Esophagus muscularis mucosa (tissue), 4 donors: Measurements from ENCODE around the gene SETD7. TPM values are rescaled to one million over a fixed set of nuclear protein-coding genes. Genes with fewer than 3 reads are reported as not detected.

Source experiments
- DNase-seq: peaks from one replicate; pipeline ENCODE4 v3.0.0-alpha.2; 2017; ENCODE audit errors: extremely low spot score
- H3K27ac ChIP-seq, 4 donors: fragments of 200-600 bp; sonication (generic); replicated peaks in 1 of 4; 1 replicate in 3 of 4; 2 replicates in 1 of 4; pipeline ENCODE4 v1.5.1; 2016 to 2019; ENCODE audit warnings: mild to moderate bottlenecking in 1 of 4
- H3K27me3 ChIP-seq, 4 donors: fragments of 200-600 bp; sonication (generic); one replicate each; pipeline versions ENCODE4 v1.5.1 to v1.6.0; 2016 to 2019
- H3K36me3 ChIP-seq, 4 donors: fragments of 200-600 bp; sonication (generic); one replicate each; pipeline ENCODE4 v1.5.1; 2016 to 2019
- H3K4me1 ChIP-seq, 4 donors: fragments of 200-600 bp; sonication (generic); one replicate each; pipeline ENCODE4 v1.5.1; 2016 to 2019
- H3K4me3 ChIP-seq, 4 donors: fragments of 200-600 bp; sonication (generic); 1 replicate in 2 of 4; 2 replicates in 2 of 4; pipeline ENCODE4 v1.5.1; 2016 to 2019; ENCODE audit warnings: mild to moderate bottlenecking in 4 of 4, moderate library complexity in 1 of 4
- H3K9me3 ChIP-seq, 4 donors: fragments of 200-600 bp; sonication (generic); 1 replicate in 3 of 4; 2 replicates in 1 of 4; pipeline ENCODE4 v1.5.1; 2016 to 2019
- EP300 ChIP-seq: sonication (generic); formaldehyde crosslinking; IDR thresholded peaks from one replicate; pipeline ENCODE4 v1.6.1; 2017; ENCODE audit warnings: antibody characterized with exemption
- POLR2A ChIP-seq: fragments of 450-650 bp; IDR thresholded peaks from one replicate; pipeline ENCODE4 v1.6.1; 2017; ENCODE audit warnings: antibody characterized with exemption, moderate library complexity, mild to moderate bottlenecking, low read depth
- POLR2AphosphoS5 ChIP-seq, 2 donors: sonication (generic); formaldehyde crosslinking; IDR thresholded peaks; one replicate each; pipeline ENCODE4 v1.6.1; 2017; ENCODE audit warnings: antibody characterized with exemption in 2 of 2
- WGBS: methylation state at CpG from one replicate; pipeline ENCODE4 v1.1.5; 2018; 5-methylcytosine and 5-hydroxymethylcytosine counted together
- intact Hi-C: fragments of 100-400 bp; cut with DNase I; formaldehyde crosslinking; loops from one replicate; pipeline ENCODE4 v1.15.1; 2023
- total RNA-seq, 4 donors: library from RNA; depleted of rRNA; stranded (reverse); fragments of >200 nt; gene quantifications; one replicate each; pipeline versions ENCODE4 v1.1.0 to v1.2.1, GENCODE V29; 2016
- TF ChIP-seq, protein P1 (sequence below), 3 experiments: fragments of 200-600 bp in 2 of 3; fragments of 450-650 bp in 1 of 3; sonication (generic) in 2 of 3; IDR thresholded peaks; one replicate each; pipeline ENCODE4 v1.5.1; 2017 to 2019; ENCODE audit warnings: antibody characterized with exemption in 3 of 3, mild to moderate bottlenecking in 2 of 3, moderate library complexity in 1 of 3

The SETD7 gene
- total RNA-seq, 4 donors from 2014 or later = 54.4 to 96.0 (median 63.9) TPM

DNA sequence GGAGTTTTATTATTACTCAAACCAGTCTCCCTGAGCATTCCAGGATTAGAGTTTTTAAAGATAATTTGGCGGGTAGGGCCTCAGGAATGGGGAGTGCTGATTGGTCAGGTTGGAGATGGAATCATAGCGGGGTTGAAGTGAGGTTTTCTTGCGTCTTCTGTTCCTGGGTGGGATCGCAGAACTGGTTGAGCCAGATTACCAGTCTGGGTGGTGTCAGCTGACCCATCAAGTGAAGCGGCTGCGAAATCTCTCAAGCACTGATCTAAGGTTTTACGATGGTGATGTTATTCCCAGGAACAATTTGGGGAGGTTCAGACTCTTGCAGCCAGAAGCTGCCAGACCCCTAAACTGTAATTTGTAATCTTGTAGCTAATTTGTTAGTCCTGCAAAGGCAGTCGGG lies 25.1 kb upstream of the SETD7 start:
- DNase-seq = no peak

DNA sequence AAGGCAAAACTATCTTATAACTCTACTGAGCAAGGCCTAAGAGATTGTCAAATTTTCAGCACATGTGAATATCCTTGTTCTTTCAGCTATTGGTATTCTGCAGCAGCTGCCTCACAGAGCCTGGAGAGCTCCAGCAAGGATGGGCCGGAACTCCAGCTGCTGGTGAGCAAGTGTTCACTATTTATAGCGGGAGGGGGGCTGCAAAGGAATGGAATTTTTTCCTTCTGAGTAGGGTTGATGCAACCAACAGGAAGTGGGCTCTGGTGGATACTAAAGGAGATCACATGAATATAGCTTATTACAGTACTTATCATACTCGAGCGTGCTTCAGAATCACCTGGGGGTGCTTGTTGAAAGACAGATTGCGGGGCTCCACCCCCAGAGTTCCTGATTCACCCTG lies 20.2 kb upstream of the SETD7 start:
- Histone ChIP-seq H3K36me3 (no peaks in the 10 kb centered on the region), H3K4me3 (no peak overlapping the region), H3K27ac (no peak overlapping the region), H3K9me3 (no peaks in the 10 kb centered on the region), H3K27me3 (no peaks in the 10 kb centered on the region), H3K4me1 (no peaks in the 10 kb centered on the region)
- intact Hi-C loops = no loop called here
- TF ChIP-seq EP300 = no peak
- TF ChIP-seq POLR2AphosphoS5 (IDR thresholded peaks at IDR 0.05) = no peak
- TF ChIP-seq, protein P1, sequence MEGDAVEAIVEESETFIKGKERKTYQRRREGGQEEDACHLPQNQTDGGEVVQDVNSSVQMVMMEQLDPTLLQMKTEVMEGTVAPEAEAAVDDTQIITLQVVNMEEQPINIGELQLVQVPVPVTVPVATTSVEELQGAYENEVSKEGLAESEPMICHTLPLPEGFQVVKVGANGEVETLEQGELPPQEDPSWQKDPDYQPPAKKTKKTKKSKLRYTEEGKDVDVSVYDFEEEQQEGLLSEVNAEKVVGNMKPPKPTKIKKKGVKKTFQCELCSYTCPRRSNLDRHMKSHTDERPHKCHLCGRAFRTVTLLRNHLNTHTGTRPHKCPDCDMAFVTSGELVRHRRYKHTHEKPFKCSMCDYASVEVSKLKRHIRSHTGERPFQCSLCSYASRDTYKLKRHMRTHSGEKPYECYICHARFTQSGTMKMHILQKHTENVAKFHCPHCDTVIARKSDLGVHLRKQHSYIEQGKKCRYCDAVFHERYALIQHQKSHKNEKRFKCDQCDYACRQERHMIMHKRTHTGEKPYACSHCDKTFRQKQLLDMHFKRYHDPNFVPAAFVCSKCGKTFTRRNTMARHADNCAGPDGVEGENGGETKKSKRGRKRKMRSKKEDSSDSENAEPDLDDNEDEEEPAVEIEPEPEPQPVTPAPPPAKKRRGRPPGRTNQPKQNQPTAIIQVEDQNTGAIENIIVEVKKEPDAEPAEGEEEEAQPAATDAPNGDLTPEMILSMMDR (IDR thresholded peaks at IDR 0.05) = no peak
- TF ChIP-seq POLR2A = no peak
- no peak for DNase-seq
- 84% methylated on average over 5 of the region's 5 CpGs for WGBS

More for the DNA sequence above, 25.1 kb upstream of the SETD7 start:
- no peaks in the 10 kb centered on the region for H3K36me3 ChIP-seq
- intact Hi-C loops = no loop called here
- H3K27me3 ChIP-seq = no peaks in the 10 kb centered on the region
- TF ChIP-seq POLR2AphosphoS5 (IDR thresholded peaks at IDR 0.05) (no peak), POLR2A (no peak), EP300 (no peak)
- TF ChIP-seq, protein P1 (IDR thresholded peaks at IDR 0.05) = no peak
- H3K27ac ChIP-seq = no peak overlapping the region
- H3K9me3 ChIP-seq = no peaks in the 10 kb centered on the region
- WGBS = 89% methylated on average over 8 of the region's 8 CpGs
- no peak overlapping the region for H3K4me3 ChIP-seq
- H3K4me1 ChIP-seq = no peaks in the 10 kb centered on the region

DNA sequence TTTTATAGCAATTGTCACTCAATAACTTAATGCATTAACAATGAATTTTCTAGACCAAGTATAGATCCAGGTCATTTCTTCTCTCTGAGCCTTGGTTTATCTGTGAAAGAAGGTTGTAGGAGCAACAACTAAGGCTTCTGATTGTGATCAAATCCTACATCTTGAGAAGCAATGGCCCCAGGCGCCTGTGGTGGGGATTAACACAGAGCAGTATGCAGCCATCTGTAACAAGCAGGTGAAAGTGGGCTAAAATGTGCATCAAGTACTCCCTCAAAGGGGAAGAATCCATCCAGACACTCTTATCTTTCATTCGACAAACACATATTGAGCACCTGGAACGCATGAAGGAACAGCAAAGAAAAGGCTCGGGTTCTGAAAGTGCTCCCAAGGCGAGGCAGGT lies 19.1 kb upstream of the SETD7 start:
- TF ChIP-seq, protein P1 (IDR thresholded peaks at IDR 0.05) = no peak
- no peak for TF ChIP-seq EP300
- TF ChIP-seq POLR2AphosphoS5 (IDR thresholded peaks at IDR 0.05) = no peak
- TF ChIP-seq POLR2A = no peak
- intact Hi-C loops = no loop called here
- 89% methylated on average over 5 of the region's 5 CpGs for WGBS
- no peaks in the 10 kb centered on the region for H3K4me1 ChIP-seq
- H3K27ac ChIP-seq = no peak overlapping the region
- no peaks in the 10 kb centered on the region for H3K36me3 ChIP-seq
- no peak overlapping the region for H3K4me3 ChIP-seq
- no peak for DNase-seq
- H3K27me3 ChIP-seq = no peaks in the 10 kb centered on the region
- no peaks in the 10 kb centered on the region for H3K9me3 ChIP-seq

DNA sequence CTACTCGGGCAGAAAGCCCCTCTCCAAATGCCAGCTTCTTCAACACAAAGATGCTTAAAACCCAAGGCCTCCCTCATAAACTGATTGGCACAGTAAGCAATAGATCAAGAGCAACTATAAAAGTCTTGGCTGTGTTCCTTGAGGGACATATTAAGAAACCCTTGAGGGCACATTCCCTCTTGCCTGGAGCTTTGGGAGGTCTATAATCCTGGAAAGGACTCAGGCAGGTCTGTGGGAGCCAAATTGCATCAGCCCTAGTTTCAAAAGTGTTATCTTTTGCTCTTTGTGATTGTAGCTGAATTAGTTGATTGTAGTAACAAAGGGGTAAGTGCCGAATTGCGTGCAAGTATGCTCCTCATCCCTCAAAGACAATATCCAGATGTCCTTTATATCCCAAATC lies 18.6 kb upstream of the SETD7 start:
- Histone ChIP-seq H3K9me3 (no peaks in the 10 kb centered on the region), H3K27ac (no peak overlapping the region), H3K27me3 (no peaks in the 10 kb centered on the region), H3K4me1 (no peaks in the 10 kb centered on the region), H3K36me3 (no peaks in the 10 kb centered on the region), H3K4me3 (no peak overlapping the region)
- 95% methylated on average over 3 of the region's 3 CpGs for WGBS
- TF ChIP-seq POLR2A (no peak), EP300 (no peak), POLR2AphosphoS5 (IDR thresholded peaks at IDR 0.05) (no peak)
- TF ChIP-seq, protein P1 (IDR thresholded peaks at IDR 0.05) = no peak
- no peak for DNase-seq
- intact Hi-C loops = no loop called here

DNA sequence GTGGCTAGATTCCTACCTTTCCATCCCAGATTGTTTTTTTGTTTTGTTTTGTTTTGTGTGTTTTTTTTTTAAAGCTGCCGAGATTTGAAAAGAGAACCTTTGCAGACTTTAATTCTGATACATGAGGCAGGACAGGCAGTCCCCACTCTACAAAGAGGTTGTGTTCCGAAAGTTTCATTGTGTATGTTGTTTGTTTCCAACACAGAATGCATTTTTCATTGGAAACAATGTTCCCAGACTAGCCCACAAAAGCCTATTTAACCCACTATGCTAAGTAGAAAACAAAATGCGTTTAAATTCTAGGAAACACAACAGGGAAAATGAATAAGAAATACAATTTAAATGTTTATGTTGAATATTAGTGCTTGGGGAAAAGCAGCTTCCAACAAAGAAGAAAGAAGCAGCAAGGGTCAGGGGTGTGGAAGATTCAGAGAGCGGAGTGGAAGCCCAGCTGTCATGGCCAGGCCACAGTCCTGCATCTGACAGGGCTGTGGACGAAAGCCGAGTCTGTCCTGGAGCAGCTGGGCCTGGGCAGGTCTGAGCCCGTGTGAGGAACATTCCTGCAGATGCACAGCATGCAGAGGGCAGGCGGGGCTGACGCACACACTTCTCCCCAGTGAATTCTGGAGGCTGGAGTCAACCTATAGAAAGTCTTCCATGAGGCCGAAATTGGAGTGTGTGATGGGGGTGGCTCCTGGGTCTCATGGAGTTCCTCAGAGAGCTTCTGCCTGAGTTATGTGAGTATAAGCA lies 12.4 kb upstream of the SETD7 start:
- intact Hi-C loops = no loop called here
- no peak for DNase-seq
- no peak for TF ChIP-seq POLR2AphosphoS5 (IDR thresholded peaks at IDR 0.05)
- TF ChIP-seq POLR2A = no peak
- TF ChIP-seq EP300 = no peak
- TF ChIP-seq, protein P1 (IDR thresholded peaks at IDR 0.05) = no peak
- H3K27ac ChIP-seq = no peak overlapping the region
- H3K4me1 ChIP-seq = no peaks in the 10 kb centered on the region
- 87% methylated on average over 10 of the region's 10 CpGs for WGBS
- no peak overlapping the region for H3K4me3 ChIP-seq
- H3K27me3 ChIP-seq = no peaks in the 10 kb centered on the region
- H3K9me3 ChIP-seq = no peaks in the 10 kb centered on the region
- H3K36me3 ChIP-seq = no peaks in the 10 kb centered on the region
